ENCODE data around the gene ICAM1.

The ICAM1 gene

DNA sequence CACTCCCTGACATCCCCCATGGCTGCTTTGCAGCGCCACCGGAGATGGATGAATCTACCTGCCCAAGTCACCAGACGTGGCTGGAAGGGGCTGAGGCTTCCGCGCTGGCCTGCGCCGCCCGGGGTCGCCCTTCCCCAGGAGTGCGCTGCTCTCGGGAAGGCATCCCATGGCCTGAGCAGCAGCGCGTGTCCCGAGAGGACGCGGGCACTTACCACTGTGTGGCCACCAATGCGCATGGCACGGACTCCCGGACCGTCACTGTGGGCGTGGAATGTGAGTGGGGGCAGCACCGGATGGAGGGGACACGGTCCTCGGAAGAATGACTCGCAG, 23.4 kb downstream of the ICAM1 start:
- peak; percentile 44 to 61 (median 61) for DNase-seq

DNA sequence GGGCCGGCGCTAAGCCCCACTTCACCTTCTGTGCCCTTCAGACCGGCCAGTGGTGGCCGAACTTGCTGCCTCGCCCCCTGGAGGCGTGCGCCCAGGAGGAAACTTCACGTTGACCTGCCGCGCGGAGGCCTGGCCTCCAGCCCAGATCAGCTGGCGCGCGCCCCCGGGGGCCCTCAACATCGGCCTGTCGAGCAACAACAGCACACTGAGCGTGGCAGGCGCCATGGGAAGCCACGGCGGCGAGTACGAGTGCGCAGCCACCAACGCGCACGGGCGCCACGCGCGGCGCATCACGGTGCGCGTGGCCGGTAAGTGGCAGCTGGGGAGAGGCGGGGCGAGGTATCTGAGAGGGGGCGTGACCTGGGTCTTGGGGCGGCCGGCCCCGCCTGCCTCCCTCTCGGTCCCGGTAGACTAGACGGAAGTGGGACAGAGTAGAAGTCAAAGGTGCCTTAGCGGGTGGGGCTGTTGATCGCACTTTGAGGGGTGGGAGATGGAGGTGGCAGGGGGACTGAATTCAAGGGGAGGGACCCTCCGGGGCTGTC, 24.5 kb downstream of the ICAM1 start:
- peak; percentile 44 to 81 (median 53) for DNase-seq

DNA sequence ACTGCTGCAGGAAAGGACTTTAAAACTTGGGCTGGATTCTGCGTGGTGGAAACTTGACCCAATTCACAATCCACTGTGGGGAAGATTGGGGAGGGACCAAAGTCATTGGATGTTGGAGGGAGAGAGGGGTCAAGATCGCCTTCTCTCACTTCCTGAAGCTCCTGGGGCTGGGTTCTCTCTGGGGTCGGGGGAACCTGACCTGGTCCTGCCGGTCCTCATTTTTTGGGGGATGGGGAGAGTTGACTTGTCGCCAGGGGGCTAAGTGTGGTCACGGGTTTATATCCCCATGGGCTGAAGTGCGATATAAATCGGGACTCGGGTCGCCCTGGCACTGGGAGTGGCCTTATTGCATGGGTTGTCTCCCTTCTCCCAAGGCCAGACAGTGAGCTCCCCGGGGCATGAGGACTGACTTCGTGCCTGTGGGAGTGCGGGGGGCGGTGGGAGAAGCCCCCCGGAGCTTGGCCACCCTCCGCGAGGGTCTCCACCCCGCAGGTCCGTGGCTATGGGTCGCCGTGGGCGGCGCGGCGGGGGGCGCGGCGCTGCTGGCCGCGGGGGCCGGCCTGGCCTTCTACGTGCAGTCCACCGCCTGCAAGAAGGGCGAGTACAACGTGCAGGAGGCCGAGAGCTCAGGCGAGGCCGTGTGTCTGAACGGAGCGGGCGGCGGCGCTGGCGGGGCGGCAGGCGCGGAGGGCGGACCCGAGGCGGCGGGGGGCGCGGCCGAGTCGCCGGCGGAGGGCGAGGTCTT, 25.1 kb downstream of the ICAM1 start:
- DNase-seq: no peak

DNA sequence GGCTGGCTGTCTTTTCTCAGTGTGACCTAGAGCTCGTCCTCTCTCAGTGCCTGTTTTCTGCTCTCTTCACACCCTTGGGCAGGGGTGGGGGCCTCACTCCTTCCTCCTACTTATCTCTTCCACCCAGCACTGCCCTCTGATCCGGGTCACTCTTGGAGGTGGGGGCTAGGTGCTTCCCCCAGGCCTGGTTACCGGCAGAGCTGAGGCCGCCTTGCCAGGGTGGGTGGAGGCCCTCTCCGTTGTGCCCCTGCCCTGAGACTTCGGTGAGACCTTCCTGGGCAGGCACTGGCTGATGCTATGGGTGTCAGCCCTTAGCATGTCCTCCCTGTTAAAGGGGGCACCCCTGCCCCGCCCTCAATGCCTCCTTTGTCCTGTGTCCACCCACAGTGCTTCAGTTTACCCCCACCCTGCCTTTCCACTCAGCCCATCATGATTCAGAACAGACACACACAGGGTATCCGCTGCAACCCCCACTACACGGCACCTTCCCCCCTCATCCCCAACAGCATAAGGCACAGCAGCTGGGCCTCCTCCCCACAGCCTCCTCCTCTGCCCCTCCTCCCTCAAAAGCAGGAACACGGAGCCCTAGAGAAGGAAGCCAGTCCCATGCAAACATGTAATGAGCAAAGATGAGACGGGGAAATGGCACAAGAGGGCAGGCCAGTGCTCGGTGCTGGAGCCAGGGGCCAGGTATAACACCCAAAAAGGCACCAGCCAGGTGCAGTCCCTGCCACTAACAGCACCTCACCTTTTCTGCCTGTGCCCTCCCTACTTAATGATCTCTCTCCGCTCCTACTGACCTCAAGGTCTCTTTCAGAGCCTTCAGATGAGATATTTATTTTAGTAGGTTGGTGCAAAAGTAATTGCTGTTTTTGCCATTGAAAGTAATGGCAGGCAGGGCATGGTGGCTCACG, 28.9 kb downstream of the ICAM1 start:
- DNase-seq: peak; percentile 58 to 63 (median 62)

DNA sequence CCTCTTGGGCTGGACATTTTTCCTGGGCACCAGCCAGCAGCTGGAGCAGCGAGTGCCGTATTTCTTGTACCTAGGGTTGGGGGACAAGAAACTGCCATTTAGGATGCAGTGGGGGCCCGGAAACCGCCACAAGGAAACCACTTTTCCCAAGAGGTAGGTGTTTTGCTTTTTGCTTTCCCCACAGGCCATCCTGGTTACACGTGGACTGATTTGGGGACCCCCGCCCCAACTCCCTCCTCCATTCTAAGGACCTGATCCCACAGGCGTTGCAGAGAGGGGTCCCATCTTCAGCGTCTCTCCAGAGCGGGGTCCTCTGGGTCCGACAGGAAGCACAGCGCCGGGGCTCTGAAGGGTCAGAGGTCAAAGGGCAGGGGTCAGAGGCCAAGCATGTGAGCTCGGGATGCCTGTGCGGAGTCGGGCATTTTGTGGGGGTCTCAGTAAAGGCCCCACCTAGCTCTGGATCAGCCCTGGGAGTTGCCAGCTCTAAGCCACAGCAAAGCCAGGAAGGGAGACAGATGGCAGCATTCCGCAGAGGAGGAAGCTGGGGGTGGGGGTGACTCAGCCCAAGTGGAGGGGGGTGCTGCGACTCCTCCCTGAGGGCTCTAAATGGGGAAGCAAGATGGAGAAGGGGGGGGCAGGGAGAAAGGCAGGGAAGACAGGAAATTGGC, 34.4 kb downstream of the ICAM1 start:
- DNase-seq: peak; percentile 87 to 94 (median 90)

DNA sequence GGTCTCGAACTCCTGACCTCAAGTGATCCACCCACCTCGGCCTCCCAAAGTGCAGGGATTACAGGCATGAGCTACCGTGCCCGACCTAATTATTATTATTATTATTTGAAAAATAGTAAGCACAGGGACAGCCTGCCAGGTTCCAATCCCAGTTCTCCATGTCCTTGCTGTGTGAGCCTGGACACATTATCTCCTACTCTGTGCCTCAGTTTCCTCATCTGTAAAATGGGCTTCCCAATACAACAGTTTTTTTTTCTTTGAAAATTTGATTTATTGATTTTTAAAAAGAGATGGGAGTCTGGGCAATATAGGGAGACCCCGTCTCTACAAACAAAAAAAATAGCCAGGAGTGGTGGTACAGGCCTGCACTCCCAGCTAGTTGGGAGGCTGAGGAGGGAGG, 35.4 kb downstream of the ICAM1 start:
- no peak for DNase-seq

DNA sequence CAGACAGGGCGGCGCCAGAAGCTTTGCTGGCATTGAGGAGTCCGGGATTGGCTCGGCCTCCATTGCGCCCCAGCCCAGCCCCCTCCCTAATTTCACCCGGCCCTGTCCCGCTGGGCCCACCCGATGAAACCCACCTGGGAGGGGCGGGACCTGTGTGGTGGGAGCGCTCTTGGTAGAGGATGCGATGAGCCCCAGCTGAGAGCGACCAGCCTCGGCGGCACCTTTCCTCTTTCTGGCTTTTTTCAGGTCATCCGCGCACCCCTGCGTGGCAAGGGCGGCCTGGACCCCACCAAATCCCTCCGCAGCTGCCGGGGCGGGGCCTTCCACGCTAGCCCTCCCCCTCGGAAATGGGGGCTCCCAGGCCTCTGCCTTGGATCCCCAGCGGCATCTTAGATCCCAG, 38.5 kb downstream of the ICAM1 start, which contains the start of gene ZGLP1:
TSS of gene ZGLP1 (minus strand) at position 393 of the 400 bp plus-strand sequence.
- no peak for DNase-seq

DNA sequence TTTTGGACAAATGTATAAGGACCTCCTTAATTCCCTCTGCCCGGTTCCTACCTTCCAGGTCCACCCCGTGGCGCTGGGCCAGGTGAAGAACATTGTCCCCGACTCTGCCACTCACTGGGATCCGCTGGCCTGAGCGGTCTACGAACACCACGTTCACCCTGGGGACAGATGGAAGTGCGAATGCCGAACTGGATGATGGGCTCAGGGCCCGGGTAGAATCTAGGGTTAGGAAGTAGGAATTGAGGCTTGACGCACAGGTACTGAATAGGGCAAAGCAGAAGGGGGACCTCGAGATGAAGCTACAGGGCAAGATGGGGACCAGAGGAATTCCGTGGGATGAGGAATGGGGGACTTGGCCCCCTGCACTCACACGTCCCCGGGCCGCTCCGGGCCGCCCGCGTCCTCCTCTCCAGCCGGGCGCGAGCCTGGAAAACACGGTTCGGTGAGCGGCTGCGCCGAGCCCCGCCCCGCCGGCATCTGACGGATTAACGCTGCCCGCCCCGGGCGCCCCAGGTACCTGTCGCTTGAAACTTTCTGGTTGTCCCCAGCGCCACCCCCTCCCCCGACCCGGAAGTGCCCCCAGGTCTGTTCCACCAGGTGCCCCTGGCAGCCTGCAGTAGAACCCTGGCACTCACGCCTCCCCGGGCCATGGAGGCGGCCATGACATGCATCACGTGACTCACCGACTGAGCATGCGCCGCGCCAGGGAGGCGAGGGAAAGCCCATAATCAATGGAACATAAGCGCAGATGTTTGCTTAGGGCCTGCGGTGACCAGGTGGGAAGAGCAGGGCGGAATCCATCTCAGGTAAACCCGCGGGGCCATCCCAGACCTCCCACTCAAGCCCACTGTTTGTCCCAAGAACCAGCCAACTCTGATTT, 44.7 kb downstream of the ICAM1 start, which contains the start of gene FDX2:
TSS of gene FDX2 (minus strand) at position 681 of the 880 bp plus-strand sequence. CDS start at position 662, 19 bp downstream.
- peak; percentile 89 to 95 (median 92) for DNase-seq

DNA sequence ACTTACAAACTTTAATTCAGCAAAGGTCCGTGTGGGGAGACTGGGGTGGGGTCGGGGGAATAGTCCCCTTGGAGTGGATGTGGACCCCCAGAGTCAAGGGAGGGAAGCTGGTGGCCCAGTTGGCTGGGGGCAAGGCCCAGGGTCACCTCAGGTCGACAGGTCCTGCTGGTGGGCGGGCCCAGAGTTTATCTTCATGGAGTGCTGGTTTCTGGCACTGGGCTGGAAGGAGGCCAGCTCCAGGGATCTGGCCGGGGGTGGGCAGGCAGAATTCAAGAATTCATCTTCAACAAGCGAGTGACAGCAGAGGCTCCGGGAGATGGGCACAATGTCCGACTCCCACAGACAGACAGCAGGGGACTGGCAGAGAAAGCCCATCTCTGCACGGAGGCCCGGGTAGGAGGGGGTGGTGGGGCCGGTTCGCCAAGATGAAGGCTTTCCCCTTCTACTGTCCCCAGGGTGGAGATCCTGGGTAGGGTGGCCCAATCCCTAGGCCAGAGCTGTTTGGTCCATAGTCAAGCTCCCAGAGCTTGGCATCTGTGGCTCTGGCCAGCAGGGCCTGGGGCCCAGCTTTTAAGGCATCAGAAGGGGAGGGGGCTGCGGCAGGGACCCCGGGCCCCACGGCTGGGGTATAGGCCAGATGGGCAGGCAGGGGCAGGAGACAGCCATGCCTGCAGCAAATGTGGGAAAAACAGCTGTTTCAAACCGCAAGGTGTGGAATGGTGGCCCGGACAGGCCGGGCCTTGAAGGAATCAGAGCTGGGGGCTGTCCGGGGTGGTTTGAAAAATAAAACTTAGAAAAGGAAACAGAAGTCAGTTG, 45.5 kb downstream of the ICAM1 start:
- DNase-seq: no peak

DNA sequence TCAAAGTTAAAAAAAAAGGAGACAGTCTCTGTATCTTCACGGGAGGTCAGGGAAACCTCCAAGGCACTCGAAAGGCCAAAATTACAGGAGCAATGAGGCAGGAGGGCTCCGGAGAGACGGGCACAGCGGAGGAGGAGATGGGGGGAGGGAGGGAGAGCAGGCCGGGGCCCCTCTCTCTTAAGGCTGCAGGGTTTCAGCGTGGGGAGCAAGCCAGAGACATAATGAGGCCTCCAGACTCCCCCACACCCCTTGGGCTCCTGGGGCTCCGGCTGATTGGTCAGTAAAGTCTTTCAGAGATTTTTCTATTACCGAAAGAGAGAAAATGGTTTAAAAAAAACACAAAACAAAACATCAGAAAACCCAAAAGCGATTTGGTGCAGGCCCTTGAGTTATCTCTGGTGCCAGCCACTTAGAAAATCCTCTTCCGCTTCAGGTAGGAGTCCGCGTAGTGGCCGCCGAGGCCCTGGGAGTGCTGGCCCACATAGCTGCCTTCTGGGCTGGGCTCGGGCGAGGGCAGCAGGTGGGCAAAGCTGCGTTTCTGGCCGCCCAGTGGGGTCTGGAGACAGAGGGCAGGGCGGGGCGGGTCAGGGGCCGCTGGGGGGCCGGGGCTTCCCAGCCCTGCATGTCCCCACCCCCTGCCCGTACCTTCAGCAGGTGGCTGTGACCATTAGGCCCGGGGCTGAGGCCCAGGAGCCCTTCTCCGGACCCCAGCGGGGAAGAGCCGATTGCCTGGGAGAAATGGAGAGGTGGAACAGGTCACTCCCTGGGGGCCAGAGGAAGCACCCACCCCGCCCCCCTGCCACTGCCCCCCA, 46.3 kb downstream of the ICAM1 start:
- DNase-seq: no peak

DNA sequence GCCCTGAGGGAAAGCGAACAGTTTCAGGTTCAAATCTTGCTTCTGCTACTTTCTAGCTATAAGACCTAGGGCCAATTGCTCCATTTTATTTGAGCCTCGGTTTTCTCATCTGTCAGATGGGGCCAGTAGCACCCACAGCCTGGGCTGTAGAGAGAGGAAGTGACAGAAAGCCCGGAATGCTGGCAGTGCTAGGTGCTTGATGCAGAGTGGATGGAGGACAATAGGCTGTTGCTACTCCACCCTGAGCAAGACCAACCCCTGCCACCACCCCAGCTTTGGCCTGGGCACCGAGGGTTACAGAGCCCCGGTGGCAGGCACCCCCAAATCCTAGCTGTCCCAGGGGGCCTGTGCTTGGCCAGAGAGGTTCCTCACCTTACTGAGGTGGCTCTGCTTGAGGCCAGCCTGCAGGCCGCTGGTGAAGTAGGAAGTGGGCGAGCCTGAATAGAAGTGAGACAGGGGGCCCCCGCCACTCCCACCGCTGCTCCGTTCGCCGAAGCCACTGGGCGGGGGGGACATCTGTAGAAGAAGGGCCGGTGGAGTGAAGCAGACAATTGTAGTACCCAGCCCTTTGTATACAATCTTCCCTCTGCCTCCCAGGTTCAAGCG, 47.0 kb downstream of the ICAM1 start:
- no peak for DNase-seq

DNA sequence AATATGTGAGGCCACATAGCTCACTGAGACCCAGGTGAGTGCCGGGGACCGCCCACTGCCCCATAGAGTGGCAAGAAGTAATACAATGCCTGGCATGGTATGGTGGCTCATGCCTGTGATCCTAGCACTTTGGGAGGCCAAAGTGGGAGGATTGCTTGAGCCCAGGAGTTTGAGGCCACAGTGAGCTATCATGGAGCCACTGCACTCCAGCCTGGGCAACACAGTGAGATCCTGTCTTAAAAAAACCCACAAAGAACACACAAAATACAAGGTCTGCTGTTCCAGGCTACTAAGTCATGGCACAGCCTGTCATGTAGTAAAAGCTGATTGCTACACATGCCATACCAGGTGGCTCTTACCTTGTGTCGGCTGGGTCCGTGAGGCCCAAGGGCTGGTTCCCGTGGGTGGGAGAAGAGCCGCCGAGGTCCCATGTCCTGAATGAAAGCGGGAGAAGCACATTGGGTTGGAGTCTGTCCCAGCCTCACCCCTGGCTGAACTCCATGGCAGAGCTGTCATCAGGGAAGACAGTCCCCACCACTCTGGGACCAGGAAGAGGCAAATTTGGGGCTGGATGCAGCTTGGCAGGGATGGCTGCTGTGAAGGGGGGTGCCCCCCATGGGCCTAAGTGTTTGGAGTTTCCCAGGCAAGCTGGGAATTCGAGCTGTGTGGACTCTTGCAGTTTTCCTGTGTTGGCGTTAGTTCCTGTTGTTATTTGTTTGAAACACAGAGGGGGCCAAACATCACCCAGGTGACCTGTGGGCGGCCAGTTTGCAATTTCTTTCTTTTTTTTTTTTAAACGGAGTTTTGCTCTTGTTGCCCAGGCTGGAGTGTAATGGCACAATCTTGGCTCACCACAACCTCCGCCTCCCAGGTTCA, 48.1 kb downstream of the ICAM1 start:
- DNase-seq: peak; percentile 28 to 50 (median 45)

DNA sequence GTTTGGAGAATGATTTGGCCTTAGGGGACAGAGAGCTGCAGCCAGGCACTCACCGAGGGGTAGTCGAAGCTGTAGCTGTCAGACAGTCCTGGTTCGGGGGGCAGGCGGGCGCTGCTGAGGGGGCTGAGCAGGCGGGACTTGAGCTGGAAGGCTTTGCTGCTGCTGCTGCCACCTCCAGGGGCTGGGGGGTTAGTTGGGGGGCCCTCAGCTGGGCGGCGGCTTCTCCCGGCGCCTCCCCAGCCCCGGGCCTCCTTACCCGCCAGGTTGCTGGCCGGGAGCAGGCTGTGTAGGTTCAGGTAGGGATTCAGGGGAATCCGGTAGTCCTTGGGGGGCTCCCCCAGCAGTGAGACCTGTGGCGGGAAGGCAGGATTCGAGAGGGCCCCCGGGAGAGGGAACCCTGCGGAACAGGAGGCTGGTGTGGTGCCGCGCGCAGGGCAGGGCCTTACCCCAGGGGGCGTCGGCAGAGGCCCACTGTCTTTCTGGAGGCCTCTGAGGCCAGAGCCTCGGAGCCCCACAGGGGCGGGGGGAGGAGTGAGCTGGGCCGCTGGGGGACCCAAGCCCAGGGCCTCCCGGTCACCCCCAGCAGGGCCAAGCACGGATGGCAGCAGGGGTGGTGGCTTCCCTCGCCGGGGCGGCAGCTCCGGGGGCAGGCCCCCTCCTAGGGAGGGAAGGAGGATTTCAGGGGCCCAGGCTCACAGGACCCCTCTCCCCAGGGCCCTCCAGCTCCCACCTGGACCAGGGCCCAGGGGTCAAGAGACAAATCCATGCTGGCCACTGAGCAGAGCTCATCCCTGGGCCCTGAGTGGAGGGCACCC, 49.9 kb downstream of the ICAM1 start:
- no peak for DNase-seq

DNA sequence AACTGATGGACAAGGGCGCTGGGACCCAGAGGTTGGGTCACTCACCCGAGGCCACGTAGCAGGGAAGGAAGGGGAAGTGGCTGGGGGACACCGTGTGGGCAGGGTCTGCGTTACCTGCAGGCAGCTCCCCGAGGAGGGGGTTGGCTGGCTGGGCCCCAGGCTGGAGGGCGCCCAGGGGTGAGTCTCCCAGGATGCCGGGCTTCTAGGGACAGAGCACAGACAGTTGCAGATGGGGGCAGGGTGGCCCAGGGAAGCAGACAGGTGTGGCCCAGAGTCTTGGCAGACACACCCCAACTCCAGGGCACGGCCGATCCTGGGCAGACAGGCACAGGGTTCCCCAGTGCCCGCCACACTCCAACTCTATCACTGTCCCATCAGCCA, 50.5 kb downstream of the ICAM1 start:
- DNase-seq: no peak

DNA sequence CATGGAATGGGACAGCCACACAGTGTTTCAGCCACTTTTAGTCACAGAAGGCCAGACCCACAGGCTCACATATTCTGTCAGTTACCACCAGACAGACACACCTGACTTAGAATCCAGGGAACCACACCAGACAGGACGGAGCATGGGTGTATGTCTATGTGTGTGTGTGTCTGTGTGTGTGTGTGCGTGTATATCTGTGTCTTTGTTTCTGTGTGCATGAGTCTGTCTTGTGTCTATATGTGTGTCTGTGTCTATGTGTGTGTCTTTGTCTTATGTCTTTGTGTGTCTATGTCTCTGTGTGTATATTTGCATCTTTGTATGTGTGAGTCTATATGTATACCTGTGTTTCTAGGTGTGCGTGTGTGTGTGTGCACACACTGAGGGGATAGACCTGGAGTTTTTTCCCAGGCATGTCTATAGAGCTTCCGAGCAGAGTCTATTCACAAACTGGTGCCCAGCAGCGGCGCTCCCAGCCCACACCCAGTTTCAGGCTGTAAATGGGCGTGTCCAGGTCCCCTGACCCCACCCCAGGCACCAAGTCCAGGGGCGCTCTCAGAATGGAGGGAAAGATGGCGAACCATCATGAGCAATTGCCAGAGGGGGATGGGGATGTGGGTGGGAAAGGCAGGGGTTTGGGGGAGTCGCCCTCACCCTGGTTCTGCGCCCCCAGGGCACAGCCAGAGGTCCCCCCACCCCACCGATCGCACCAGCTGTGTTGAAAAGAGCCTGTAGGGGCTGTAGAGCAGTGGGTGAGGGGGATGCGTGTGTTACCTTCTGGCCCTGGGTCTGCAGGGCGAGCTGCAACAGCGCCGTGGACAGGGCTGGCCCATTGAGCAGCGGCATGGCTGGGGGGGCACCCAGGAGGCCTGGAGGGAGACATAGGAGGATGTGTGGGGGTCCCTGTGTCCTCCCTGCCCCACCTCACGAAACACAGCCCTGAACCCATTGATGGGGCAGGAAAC, 51.2 kb downstream of the ICAM1 start:
- no peak for DNase-seq

DNA sequence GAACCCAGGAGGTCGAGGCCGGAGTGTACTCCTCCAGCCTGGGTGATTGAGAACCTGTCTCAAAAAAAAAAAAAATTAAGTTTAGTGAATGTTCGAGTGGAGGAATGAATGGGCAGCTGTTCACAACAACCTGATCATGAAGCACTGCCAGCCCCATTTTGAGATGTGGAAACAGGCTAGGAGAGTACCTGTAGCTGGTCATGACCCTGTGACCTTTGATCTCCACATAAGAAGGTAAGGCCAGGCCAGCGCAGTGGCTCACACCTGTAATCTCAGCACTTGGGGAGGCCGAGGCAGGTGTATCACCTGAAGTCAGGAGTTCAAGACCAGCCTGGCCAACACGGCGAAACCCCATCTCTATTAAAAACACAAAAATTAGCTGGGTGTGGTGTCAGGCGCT, 54.8 kb downstream of the ICAM1 start:
- no peak for DNase-seq

DNA sequence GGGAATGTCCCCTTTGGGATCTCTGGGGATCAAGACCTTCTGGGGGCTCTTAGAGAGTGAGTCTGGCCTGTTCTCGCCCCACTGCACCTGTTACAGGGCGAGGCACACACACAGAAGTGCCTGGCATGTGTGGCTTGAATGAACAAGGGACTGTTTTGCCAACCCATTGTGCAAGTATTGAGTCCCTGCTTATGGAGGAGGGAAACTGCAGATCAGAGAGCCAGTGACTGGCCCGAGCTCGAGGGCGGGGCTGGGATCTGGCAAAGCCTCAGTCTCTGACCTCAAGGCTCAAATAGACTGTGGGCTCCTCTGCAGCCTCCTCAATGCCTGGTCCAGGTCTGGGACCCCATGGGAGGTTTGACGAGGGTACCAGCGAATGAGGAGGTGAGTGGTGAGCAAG, 56.9 kb downstream of the ICAM1 start:
- DNase-seq: no peak
